Measurements from ENCODE around the gene CSNK1G2.

Gene CSNK1G2

GRCh38 chr19:1938071-1938470, 2.9 kb upstream of the CSNK1G2 start:
- TF ChIP-seq CTCF (IDR thresholded peaks at IDR 0.05), result no peak
- Histone ChIP-seq H3K27ac (no peak overlapping the region), H3K27me3 (no peaks in the 10 kb centered on the region), H3K4me3 (ENCODE audit: low read depth in 1 of 2, low read length in 1 of 2) (no peak overlapping the region), H3K4me1 (ENCODE audit: control insufficient read depth in 1 of 2, insufficient read depth in 1 of 2, low read depth in 1 of 2, low read length in 1 of 2) (peaks cover 20 to 23% of the 10 kb centered on the region in 2 experiments), H3K36me3 (no peaks in the 10 kb centered on the region), H3K9me3 (no peaks in the 10 kb centered on the region)

- peaks cover 35 to 40% of the 10 kb centered on the region in 2 experiments for H3K4me1 ChIP-seq (ENCODE audit: control insufficient read depth in 1 of 2, insufficient read depth in 1 of 2, low read depth in 1 of 2, low read length in 1 of 2)
- no peaks in the 10 kb centered on the region for H3K9me3 ChIP-seq
- H3K4me3 ChIP-seq (ENCODE audit: low read depth in 1 of 2, low read length in 1 of 2), result peak overlapping the region; percentile 72 to 89
- H3K27ac ChIP-seq, result peak overlapping the region; percentile 100
- H3K36me3 ChIP-seq, result no peaks in the 10 kb centered on the region
- TF ChIP-seq CTCF (IDR thresholded peaks at IDR 0.05), result peak; percentile 26
- H3K27me3 ChIP-seq, result no peaks in the 10 kb centered on the region
These were observed 1.3 kb downstream of the CSNK1G2 start for GRCh38 chr19:1942078-1942933.

- Histone ChIP-seq H3K27ac (peak overlapping the region; percentile 100), H3K4me3 (ENCODE audit: low read depth in 1 of 2, low read length in 1 of 2) (peak overlapping the region; percentile 72 to 89), H3K4me1 (ENCODE audit: control insufficient read depth in 1 of 2, insufficient read depth in 1 of 2, low read depth in 1 of 2, low read length in 1 of 2) (peaks cover 35 to 40% of the 10 kb centered on the region in 2 experiments), H3K27me3 (no peaks in the 10 kb centered on the region), H3K36me3 (no peaks in the 10 kb centered on the region), H3K9me3 (no peaks in the 10 kb centered on the region)
- TF ChIP-seq CTCF (IDR thresholded peaks at IDR 0.05), result no peak
These were observed 2.1 kb downstream of the CSNK1G2 start for GRCh38 chr19:1942934-1943555.

GRCh38 chr19:1943661-1944087, 2.7 kb downstream of the CSNK1G2 start:
- no peak for TF ChIP-seq CTCF (IDR thresholded peaks at IDR 0.05)
- Histone ChIP-seq H3K27me3 (no peaks in the 10 kb centered on the region), H3K27ac (peak overlapping the region; percentile 100), H3K4me3 (ENCODE audit: low read depth in 1 of 2, low read length in 1 of 2) (peak overlapping the region; percentile 72 to 89), H3K4me1 (ENCODE audit: control insufficient read depth in 1 of 2, insufficient read depth in 1 of 2, low read depth in 1 of 2, low read length in 1 of 2) (peaks cover 39 to 43% of the 10 kb centered on the region in 2 experiments), H3K36me3 (no peaks in the 10 kb centered on the region), H3K9me3 (no peaks in the 10 kb centered on the region)

GRCh38 chr19:1944088-1944915, 3.3 kb downstream of the CSNK1G2 start:
- peak overlapping the region; percentile 72 to 89 for H3K4me3 ChIP-seq (ENCODE audit: low read depth in 1 of 2, low read length in 1 of 2)
- peaks cover 2% of the 10 kb centered on the region for H3K36me3 ChIP-seq
- no peaks in the 10 kb centered on the region for H3K27me3 ChIP-seq
- peak overlapping the region; percentile 100 for H3K27ac ChIP-seq
- H3K4me1 ChIP-seq (ENCODE audit: control insufficient read depth in 1 of 2, insufficient read depth in 1 of 2, low read depth in 1 of 2, low read length in 1 of 2), result peaks cover 45 to 48% of the 10 kb centered on the region in 2 experiments
- no peaks in the 10 kb centered on the region for H3K9me3 ChIP-seq
- TF ChIP-seq CTCF (IDR thresholded peaks at IDR 0.05), result no peak

Measured in neutrophil (primary cell).